NCI-H2107 (cell line): ENCODE results near the gene POLG.

Experiments used
- DNase-seq: peaks from one replicate; lab custom pipeline; 2025; lab: John Stamatoyannopoulos, UW

Gene POLG

DNA sequence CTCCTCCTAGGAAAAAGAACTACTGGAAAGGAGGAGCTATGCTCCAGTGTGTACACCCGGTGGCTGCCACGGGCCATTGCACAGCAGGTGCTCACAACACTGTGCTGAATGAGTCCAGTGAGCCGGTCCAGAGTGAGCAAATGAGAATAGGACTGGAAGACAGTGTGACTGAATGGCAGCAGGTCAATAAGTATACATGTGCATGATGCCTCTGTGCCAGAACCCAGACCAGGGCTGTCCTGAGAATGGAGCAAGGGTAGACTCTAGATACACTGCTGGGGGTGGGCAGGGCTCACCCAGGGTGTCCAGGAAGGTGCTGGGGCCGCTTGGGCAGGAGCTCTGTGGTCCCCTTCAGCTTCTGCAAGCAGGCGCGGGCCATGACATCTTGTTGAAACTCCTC is 8.3 kb downstream of the POLG start:
- DNase-seq, result no peak

DNA sequence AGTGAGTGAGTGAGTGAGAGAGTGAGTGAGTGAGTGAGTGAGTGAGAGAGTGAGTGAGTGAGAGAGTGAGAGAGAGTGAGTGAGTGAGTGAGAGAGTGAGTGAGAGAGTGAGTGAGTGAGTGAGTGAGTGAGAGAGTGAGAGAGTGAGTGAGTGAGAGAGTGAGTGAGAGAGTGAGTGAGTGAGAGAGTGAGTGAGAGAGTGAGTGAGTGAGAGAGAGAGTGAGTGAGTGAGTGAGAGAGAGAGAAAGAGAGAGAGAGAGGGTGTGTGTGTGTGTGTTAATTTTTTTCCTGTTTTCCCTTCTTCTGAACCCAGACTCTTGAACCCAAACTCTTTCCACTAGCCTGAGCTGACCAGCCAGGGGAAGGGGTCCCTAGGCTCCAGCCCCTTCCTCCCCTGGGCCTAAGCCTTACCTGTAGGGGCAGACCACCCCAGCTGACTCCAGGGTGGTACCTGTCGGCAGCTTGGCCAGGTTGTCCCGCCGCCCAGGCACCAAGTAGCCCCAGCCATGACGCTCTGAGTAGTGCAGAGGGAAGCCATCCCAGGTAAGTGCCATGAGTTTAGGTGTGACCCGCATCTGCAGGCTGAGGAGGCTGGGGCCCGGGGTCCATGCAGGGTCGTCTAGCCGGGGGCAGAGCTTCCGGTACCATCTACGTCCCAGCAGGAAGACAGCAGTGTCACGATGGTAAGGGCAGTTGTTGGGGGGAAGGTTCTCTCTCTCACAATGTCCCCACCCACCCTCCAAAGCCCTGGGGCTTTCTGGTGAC is 9.4 kb downstream of the POLG start:
- DNase-seq, result no peak

- no peak for DNase-seq
Observed at GRCh38 chr15:89323825-89324224, 10.8 kb downstream of the POLG start.

GRCh38 chr15:89322822-89323221 is 11.8 kb downstream of the POLG start:
- DNase-seq, result no peak

DNA sequence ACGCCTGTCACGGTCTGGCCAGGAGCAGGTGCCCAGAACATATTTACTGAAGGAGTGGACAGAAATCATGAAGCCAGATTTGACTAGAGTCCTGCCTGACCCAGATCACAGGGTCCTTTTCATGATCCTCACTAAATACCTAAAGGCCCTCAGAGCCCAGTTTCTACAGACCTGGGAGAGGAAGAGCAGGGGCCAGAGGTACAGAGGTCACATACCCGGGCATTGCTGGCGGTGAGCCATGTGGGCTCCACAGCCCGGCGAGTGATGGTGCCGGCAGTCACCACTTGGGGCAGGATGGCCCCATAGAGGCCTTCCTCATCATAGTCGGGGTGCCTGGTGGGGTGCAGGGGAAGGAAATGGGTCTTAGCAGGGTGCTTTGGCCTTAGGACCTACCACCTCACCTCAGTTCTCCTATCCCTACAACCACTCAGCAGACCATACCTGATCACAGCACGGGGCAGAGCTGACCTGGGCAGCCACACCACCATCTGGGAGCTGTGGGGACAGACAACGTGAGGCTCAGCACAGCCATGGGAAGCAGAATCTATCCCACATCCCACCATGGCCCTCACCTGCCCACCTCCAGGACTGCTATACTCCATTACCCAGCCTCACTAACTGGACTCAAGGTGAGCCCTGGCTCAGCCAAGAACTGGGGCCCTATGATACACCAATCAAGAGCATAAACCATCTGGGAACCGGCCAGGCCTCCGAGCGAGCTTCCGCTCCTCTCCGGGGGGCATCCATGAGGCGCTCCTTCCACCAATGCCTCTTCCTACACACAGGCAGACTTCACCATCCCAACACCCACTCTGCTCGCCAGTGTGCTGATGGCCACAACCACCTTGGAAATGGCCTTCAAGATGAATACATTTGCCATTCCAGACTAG is 12.9 kb downstream of the POLG start:
- no peak for DNase-seq

DNA sequence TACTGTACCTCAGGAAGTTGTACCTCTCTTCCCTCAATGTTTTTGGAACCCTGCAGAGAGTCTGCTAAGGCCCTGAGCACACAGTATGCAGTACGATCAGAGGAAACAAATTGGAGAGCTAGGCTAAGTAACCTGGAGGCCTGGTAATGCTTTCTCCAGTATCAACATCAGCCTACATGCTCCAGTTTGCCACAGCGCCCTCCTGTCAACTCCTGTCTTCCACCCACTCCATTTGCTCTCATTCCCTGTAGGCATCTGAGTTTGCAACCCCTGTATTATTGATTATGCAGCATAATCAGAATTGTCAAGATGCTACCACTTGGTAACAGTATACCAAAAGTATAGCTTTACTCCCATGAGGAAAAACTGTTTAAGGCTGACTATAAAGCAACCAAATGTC is 14.4 kb downstream of the POLG start:
- DNase-seq, result no peak

- DNase-seq, result no peak
Observed at GRCh38 chr15:89319678-89320077, 14.9 kb downstream of the POLG start.

DNA sequence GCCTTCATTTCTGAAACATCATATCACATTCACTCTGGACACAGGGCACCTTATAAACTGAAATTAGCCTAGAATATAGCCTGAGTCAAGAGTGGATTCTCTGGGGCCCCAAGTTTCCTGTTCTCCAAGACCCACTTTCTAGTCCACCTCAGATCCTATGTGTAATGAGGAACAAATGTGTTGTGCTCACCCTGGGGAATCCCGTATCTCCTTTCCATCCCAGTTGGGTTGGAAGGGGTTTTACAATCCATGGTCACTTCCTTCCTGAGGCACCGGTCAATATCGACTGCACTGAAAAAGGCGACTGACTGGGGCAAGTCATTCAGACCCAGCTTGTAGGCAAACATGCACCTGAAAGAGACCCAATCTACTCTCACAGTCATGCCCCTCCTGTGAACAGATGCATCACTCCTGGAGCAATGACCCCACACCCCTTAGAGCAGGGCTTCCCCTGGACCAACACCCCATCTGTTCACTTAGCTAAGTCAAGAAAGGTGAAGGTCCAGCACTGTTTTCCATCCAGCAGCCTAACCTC is 17.4 kb downstream of the POLG start:
- no peak for DNase-seq

DNA sequence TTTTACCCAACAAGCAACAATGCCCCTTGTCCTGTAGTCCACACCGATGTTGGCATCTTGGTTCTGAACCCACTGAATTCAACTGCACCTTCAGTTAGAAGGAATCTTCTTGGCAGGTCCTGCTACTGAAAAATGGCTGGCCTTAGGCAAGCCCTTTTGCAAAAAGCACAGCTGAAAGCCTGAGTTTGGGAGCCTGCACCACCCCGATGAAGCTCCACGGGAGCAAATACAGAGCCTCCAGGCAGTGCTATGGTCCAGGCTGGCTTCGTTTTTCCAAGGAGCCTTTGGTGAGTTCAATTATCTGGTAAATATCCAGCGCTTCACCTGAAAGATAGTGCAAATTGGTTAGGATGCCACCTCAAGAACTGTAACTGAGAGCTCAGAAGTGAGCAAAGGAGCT is 18.1 kb downstream of the POLG start:
- DNase-seq, result no peak

DNA sequence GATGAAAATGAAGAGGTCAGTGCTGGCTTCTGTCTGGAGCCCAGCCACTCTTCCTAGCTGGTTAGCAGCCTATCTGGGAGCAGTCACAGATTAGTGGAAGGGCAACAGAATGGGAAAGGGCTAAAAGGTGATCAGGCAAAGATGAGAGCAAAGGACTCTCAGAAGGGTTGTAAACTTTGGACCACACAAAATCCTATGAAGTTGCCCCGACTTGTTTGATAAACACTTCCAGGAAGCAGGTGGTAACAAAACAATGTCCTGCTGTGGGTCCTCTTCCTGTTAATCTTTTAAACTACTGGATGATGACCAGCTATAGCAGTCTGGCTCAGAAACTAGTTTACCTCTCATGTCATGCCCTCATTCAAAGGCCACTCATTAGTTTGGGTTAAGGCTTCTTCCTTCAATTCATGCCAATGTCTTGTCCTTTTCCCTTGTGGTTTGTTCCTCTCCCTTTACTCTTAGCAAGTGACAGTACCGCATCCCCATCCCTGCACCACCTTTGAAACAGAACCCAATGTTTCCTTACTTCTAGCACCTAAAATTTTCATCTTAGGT is 19.2 kb downstream of the POLG start:
- DNase-seq, result no peak

DNA sequence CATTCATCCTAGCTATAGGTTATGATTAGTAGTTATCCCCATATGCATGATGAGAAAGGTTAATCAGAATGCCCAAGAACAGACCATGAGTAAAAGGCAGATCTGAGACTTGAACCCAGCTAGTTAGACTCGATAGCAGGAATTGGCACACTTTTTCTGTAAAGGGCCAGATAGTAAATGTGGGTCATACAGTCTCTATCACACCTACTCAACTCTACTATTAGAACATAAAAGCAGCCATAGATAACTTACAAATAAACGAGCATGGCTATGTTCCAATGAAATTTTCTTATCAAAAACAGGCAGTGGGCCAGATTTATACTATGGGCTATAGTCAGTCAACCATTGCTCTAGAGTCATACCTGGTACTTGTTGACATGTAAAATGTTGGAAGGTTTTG is 24.6 kb downstream of the POLG start:
- no peak for DNase-seq

GRCh38 chr15:89308236-89308635 is 26.4 kb downstream of the POLG start:
- DNase-seq, result no peak

- DNase-seq, result no peak
Observed at GRCh38 chr15:89307791-89308190, 26.8 kb downstream of the POLG start.

GRCh38 chr15:89307046-89307587 is 27.5 kb downstream of the POLG start:
- no peak for DNase-seq

- DNase-seq, result no peak
Observed at GRCh38 chr15:89305395-89305794, 29.2 kb downstream of the POLG start.

DNA sequence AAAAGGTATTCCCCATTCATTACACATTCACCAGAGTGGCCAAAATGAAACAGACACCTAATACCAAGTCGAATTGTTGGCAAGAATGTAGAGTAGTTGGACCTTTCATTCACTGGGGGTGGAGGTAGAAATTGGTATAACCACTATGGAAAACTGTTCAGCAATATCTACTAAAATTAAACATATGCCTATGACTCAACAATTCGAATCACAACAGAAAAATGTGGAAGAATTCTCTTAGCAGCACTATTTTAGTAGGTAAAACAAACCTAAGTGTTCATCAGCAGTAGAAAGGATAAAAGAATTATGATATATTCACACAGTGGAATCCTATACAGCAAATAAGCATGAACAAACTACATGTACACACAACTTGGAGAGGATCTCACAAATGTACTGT is 30.6 kb downstream of the POLG start:
- DNase-seq, result no peak

DNA sequence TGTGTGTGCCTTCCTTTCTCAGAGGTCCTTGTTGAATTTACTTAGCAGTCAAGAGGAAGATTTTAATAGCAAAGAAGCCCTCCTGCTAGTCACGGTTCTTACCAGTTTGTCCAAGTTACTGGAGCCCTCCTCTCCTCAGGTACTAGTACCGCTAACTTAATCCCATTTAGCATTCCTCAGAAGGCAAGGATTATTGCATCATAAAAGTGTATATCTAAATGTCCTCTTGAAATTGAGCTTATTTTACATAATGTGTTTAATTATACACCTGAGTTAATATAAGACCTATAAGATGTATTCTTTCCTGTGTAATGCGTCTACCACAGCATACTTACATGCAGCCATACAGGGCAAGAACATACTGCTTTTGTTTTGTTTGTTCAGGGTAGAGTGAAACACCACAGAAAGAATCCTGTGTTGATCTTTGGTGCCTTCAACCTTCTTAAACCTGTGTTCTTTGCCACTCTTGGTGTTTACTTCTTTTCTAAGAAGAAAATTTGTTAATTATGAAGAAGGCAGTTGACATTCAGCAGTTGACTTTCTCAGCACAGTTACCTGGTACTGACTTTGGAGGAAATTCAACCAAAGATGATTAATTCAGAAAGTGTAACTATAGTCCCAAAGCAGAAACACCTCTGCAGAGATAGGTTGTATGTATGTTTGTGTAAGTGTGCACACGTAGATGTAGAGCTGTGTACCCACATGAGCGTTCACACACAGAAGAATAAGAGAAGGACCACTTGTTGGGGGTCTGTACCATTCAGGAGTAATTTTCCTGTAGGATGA is 33.1 kb downstream of the POLG start:
- no peak for DNase-seq

DNA sequence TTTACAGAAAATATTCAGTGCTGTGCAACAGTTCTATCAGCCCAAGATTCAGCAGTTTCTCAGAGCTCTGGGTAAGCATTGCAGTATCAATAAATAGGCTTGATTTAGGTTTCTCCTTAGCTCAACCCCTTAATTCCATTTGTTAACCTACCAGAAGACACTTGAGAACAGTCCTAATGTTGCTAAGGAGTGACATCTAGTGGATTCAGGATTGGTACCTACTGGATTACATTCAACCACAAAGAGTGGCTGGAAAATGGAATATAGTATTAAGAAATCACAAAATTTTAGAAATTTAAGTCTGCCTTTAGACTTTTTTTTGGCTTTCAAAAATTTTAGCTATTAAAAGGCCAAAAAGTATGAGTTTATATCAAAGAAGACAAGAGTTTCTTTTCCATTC is 34.7 kb downstream of the POLG start:
- DNase-seq, result no peak

DNA sequence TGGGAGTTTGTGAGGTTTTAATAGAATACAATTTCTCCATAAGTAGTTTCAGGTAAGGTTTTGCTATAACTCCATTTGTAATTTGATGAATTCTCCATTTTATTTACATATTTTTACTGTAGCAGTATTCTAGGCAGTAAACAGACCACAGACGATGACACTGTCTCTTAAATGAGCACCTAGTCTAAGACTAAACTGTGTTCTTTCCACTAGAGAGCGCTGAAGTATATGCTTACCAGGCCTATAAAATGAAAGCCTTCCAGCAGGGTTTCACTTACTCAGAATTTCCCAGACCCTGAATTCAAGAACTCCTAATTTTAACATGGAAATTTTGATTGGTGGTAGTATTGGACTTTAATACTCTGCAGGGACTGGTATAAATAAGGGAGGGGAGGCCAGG is 41.6 kb downstream of the POLG start:
- no peak for DNase-seq

GRCh38 chr15:89291934-89292438 is 42.6 kb downstream of the POLG start:
- no peak for DNase-seq

DNA sequence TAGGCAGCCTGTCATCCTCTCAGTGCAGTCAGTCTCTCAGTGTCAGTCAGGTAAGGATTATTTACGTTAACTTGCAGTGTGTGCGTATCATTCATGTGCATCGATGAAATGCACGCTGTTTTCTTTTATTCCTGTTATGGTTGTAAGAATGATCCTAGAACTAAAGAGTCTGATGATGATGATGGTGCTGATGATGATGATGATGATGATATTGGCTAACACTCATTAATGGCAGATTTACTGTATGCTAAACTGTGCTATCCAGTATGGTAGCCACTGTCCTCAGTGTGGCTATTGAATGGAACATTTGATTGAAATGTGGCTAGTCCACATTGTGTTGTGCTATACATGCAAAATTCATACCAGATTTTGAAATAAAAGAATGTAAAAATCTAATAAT is 51.4 kb downstream of the POLG start:
- DNase-seq, result no peak

- no peak for DNase-seq
Observed at GRCh38 chr15:89282631-89283030, 52.0 kb downstream of the POLG start.
